HepG2 (cell line): Measurements from ENCODE around the gene NGEF. TPM values are rescaled to one million over a fixed set of nuclear protein-coding genes. Genes with fewer than 3 reads are reported as not detected.

ENCODE experiments used
- MAFG ChIP-seq: sonication (generic); formaldehyde crosslinking; IDR thresholded peaks from 2 replicates; pipeline ENCODE4 v1.5.1; 2020; ENCODE audit warnings: mild to moderate bottlenecking, missing genetic modification reagents
- NR2C2 ChIP-seq: sonication (generic); formaldehyde crosslinking; IDR thresholded peaks from 2 replicates; pipeline ENCODE4 v1.4.0; 2020; ENCODE audit warnings: missing genetic modification reagents, mild to moderate bottlenecking, moderate library complexity, borderline replicate concordance
- SIX1 ChIP-seq: sonication (generic); formaldehyde crosslinking; IDR thresholded peaks from 2 replicates; pipeline ENCODE4 v1.4.0; 2020; ENCODE audit warnings: missing genetic modification reagents, borderline replicate concordance
- SNAPC4 ChIP-seq: sonication (generic); formaldehyde crosslinking; IDR thresholded peaks from 2 replicates; pipeline ENCODE4 v1.4.0; 2020; ENCODE audit warnings: mild to moderate bottlenecking, missing genetic modification reagents
- SP5 ChIP-seq: IDR thresholded peaks from 2 replicates; pipeline ENCODE4 v1.6.1; 2016; ENCODE audit warnings: low read depth, borderline replicate concordance
- TOE1 ChIP-seq: sonication (generic); formaldehyde crosslinking; IDR thresholded peaks from 2 replicates; pipeline ENCODE4 v1.4.0; 2020; ENCODE audit warnings: mild to moderate bottlenecking, missing genetic modification reagents
- ZNF121 ChIP-seq: sonication (generic); formaldehyde crosslinking; IDR thresholded peaks from 2 replicates; pipeline ENCODE4 v1.5.0; 2020; ENCODE audit warnings: mild to moderate bottlenecking, missing genetic modification reagents
- ZNF263 ChIP-seq: sonication (generic); formaldehyde crosslinking; IDR thresholded peaks from 2 replicates; pipeline ENCODE4 v1.4.0; 2020; ENCODE audit warnings: missing genetic modification reagents
- ZNF329 ChIP-seq: sonication (generic); formaldehyde crosslinking; IDR thresholded peaks from 2 replicates; pipeline ENCODE4 v1.9.0; 2021; ENCODE audit warnings: low read depth, mild to moderate bottlenecking, missing genetic modification reagents
- polyA plus RNA-seq, 8 experiments: library from polyadenylated mRNA; depleted of rRNA in 3 of 8; stranded (reverse) in 7 of 8; unstranded in 1 of 8; fragments of >200 nt; fragmentation: Illumina TruSeq in 4 of 8; extraction: Trizol in 4 of 8; gene quantifications; 2 replicates each; pipeline versions ENCODE4 v1.2.1 to v1.2.3, GENCODE V29; 2011 to 2016; ENCODE audit warnings: low read depth in 4 of 8, missing spikeins in 1 of 8, mixed read lengths in 1 of 8; ENCODE audit not compliant: insufficient read depth in 1 of 8
- total RNA-seq, 5 experiments: library from RNA; depleted of rRNA; stranded (reverse); fragments of >200 nt; fragmentation: Illumina TruSeq; extraction: Trizol; gene quantifications; 2 replicates each; pipeline ENCODE4 v1.2.3, GENCODE V29; 2016; ENCODE audit warnings: low read depth in 1 of 5
- TF ChIP-seq, protein P1 (sequence below): sonication (generic); formaldehyde crosslinking; IDR thresholded peaks from 2 replicates; pipeline ENCODE4 v1.5.0; 2020; ENCODE audit warnings: missing genetic modification reagents
- TF ChIP-seq, protein P2 (sequence below), 2 experiments: fragments of 450-650 bp in 1 of 2; sonication (generic) in 1 of 2; formaldehyde crosslinking in 1 of 2; IDR thresholded peaks; 2 replicates each; pipeline versions ENCODE4 v1.6.1 to v1.8.0; 2016 to 2022; ENCODE audit warnings: antibody characterized with exemption in 1 of 2, mild to moderate bottlenecking in 1 of 2, missing genetic modification reagents in 1 of 2

The NGEF gene
- total and polyA plus RNA-seq, 2 of the 13 experiments (the other 11 are each of a cell fraction or from before 2014, with no cell fraction given) = 14.4 to 36.9 TPM

DNA sequence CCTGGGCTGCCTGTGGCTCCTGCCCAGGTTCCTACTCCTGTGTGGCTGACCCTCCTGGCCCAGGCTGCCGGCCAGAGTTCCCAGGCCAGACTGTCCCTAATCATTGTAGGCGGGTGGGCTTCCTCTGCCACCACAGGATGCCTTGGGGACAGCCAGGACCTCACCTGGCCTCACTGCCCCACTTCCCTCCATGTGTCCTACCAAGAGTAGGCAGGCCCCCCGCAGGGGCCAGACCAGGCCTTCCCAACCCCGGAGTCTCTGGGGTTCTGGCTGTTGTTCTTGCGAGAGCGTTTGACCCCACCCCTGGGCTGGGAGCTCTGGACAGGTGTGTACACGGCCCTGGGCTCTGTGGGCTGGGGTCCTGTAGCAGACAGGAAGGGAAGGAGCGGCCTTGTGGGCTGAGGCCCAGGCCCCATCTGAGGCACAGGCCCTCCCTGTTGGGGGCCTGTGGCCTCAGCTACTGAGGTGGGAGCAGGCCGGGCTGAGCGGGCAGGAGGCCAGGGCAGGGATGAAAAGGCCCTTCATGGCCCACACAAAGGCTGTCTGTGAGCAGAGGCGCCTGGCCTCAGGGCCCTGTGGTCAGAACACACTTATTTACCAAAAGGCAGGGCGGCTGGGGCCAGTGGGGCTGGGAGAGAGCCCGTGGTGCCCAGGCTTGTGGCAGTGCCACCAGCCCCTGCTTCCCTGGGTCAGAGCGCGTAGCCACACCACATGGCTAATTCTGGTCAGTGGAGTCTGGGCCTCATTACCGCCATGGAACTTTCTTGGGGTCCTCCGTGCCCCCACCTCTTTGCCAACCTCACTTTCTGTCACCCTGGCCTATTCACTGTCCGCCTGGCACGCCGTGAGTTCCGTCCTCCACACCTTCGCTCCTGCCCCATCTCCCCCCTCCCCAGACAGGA is 141.0 kb downstream of the NGEF start (continued):
- no peak for TF ChIP-seq TOE1 (CRISPR knock-in tag)
- TF ChIP-seq SNAPC4 (CRISPR knock-in tag) = peak; percentile 48; the same call in 1 of the 2 replicates
- TF ChIP-seq ZNF263 (CRISPR knock-in tag) = no peak
- peak; percentile 82; the same call in 1 of the 2 replicates for TF ChIP-seq SP5 (CRISPR knock-in tag)
- no peak; the same call in 1 of the 2 replicates for TF ChIP-seq NR2C2 (CRISPR knock-in tag)
- TF ChIP-seq, protein P1, sequence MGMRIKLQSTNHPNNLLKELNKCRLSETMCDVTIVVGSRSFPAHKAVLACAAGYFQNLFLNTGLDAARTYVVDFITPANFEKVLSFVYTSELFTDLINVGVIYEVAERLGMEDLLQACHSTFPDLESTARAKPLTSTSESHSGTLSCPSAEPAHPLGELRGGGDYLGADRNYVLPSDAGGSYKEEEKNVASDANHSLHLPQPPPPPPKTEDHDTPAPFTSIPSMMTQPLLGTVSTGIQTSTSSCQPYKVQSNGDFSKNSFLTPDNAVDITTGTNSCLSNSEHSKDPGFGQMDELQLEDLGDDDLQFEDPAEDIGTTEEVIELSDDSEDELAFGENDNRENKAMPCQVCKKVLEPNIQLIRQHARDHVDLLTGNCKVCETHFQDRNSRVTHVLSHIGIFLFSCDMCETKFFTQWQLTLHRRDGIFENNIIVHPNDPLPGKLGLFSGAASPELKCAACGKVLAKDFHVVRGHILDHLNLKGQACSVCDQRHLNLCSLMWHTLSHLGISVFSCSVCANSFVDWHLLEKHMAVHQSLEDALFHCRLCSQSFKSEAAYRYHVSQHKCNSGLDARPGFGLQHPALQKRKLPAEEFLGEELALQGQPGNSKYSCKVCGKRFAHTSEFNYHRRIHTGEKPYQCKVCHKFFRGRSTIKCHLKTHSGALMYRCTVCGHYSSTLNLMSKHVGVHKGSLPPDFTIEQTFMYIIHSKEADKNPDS (CRISPR knock-in tag) = no peak
- TF ChIP-seq MAFG (CRISPR knock-in tag) = no peak
- TF ChIP-seq ZNF121 (CRISPR knock-in tag) = peak; percentile 70; the same call in 1 of the 2 replicates
- no peak for TF ChIP-seq SIX1 (CRISPR knock-in tag)
- TF ChIP-seq, protein P2, sequence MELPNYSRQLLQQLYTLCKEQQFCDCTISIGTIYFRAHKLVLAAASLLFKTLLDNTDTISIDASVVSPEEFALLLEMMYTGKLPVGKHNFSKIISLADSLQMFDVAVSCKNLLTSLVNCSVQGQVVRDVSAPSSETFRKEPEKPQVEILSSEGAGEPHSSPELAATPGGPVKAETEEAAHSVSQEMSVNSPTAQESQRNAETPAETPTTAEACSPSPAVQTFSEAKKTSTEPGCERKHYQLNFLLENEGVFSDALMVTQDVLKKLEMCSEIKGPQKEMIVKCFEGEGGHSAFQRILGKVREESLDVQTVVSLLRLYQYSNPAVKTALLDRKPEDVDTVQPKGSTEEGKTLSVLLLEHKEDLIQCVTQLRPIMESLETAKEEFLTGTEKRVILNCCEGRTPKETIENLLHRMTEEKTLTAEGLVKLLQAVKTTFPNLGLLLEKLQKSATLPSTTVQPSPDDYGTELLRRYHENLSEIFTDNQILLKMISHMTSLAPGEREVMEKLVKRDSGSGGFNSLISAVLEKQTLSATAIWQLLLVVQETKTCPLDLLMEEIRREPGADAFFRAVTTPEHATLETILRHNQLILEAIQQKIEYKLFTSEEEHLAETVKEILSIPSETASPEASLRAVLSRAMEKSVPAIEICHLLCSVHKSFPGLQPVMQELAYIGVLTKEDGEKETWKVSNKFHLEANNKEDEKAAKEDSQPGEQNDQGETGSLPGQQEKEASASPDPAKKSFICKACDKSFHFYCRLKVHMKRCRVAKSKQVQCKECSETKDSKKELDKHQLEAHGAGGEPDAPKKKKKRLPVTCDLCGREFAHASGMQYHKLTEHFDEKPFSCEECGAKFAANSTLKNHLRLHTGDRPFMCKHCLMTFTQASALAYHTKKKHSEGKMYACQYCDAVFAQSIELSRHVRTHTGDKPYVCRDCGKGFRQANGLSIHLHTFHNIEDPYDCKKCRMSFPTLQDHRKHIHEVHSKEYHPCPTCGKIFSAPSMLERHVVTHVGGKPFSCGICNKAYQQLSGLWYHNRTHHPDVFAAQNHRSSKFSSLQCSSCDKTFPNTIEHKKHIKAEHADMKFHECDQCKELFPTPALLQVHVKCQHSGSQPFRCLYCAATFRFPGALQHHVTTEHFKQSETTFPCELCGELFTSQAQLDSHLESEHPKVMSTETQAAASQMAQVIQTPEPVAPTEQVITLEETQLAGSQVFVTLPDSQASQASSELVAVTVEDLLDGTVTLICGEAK (IDR thresholded peaks at IDR 0.05) = no peak
- TF ChIP-seq, protein P2 (CRISPR knock-in tag; IDR thresholded peaks at IDR 0.05) = peak; percentile 56; the same call in 1 of the 2 replicates
- no peak for TF ChIP-seq ZNF329 (CRISPR knock-in tag)
